Cardiac septum (tissue), 1 donor: ENCODE results near the gene PCDHB5. TPM values are rescaled to one million over a fixed set of nuclear protein-coding genes. Genes with fewer than 3 reads are reported as not detected.
"Not testable (repeated sequence)": the region's sequence is repeated elsewhere in the genome, so short reads cannot be mapped to it uniquely, and the experiment has no call there.

ENCODE experiments used
- DNase-seq: peaks from one replicate; pipeline ENCODE4 v3.0.0-alpha.2; 2020; ENCODE audit warnings: low spot score
- intact Hi-C: fragments of 100-400 bp; cut with DNase I; formaldehyde crosslinking; loops from one replicate; pipeline ENCODE4 v1.14.0; 2022
- total RNA-seq: library from RNA; stranded (reverse); fragmentation: NEBNext Ultra II Directional; extraction: Animal tissue kit (Norgen Biotek cat#: 25700); gene quantifications from one replicate; pipeline ENCODE4 v1.2.1, GENCODE V29; 2021
- donor health status: DM: no; HTN: no; CAD: no.

Gene PCDHB5
- total RNA-seq, 1 donor from 2014 or later, result 3.2 TPM

DNA sequence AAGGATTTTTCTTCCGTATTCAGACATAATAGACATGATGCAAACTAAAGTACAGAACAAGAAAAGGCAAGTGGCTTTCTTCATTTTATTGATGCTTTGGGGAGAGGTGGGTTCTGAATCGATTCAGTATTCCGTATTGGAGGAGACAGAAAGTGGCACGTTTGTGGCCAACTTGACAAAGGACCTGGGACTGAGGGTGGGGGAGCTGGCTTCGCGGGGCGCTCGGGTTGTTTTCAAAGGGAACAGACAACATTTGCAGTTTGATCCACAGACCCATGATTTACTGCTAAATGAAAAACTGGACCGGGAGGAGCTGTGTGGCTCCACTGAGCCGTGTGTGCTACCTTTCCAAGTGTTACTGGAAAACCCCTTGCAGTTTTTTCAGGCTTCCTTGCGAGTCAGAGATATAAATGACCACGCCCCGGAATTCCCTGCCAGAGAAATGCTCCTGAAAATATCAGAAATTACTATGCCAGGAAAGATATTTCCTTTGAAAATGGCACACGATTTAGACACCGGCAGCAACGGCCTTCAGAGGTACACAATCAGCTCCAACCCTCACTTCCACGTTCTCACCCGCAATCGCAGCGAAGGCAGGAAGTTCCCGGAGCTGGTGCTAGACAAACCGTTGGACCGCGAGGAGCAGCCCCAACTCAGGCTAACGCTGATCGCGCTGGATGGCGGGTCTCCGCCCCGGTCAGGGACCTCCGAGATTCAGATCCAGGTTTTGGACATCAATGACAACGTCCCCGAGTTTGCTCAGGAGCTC lies 15.4 kb downstream of the PCDHB5 start:
- no peak for DNase-seq
- intact Hi-C loops, result no loop called here

DNA sequence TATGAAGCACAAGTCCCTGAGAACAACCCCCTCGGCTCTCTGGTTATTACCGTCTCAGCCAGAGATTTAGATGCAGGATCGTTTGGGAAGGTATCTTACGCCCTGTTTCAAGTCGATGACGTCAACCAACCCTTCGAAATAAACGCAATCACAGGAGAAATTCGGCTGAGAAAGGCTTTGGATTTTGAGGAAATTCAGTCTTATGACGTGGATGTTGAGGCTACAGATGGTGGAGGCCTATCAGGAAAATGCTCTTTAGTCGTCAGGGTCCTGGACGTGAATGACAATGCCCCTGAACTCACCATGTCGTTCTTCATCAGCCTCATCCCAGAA lies 16.0 kb downstream of the PCDHB5 start:
- intact Hi-C loops, result no loop called here
- no peak for DNase-seq

DNA sequence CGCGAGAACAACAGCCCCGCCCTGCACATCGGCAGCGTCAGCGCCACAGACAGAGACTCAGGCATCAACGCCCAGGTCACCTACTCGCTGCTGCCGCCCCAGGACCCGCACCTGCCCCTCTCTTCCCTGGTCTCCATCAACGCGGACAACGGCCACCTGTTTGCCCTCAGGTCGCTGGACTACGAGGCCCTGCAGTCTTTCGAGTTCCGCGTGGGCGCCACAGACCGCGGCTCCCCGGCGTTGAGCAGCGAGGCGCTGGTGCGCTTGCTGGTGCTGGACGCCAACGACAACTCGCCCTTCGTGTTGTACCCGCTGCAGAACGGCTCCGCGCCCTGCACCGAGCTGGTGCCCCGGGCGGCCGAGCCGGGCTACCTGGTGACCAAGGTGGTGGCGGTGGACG lies 16.6 kb downstream of the PCDHB5 start:
- DNase-seq, intact Hi-C loops: not testable (repeated sequence)

DNA sequence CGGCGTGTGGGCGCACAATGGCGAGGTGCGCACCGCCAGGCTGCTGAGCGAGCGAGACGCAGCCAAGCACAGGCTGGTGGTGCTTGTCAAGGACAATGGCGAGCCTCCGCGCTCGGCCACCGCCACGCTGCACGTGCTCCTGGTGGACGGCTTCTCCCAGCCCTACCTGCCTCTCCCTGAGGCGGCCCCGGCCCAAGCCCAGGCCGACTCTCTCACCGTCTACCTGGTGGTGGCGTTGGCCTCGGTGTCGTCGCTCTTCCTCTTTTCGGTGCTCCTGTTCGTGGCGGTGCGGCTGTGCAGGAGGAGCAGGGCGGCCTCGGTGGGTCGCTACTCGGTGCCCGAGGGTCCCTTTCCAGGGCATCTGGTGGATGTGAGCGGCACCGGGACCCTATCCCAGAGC lies 17.1 kb downstream of the PCDHB5 start:
- DNase-seq, intact Hi-C loops: not testable (repeated sequence)

- DNase-seq, result no peak
- intact Hi-C loops, result no loop called here
These were observed 20.8 kb downstream of the PCDHB5 start for GRCh38 chr5:141155540-141156374.

GRCh38 chr5:141157356-141157755 lies 22.4 kb downstream of the PCDHB5 start:
- intact Hi-C loops, DNase-seq: not testable (repeated sequence)

- DNase-seq, intact Hi-C loops: not testable (repeated sequence)
These were observed 22.9 kb downstream of the PCDHB5 start for GRCh38 chr5:141157901-141158300.

- no peak for DNase-seq
- intact Hi-C loops, result no loop called here
These were observed 37.6 kb downstream of the PCDHB5 start, which contains the start of gene PCDHB7 for GRCh38 chr5:141172381-141173204. Gene PCDHB7, plus strand, starts transcription at chr5:141172644. Its CDS starts 192 bp downstream, at chr5:141172836.

GRCh38 chr5:141174291-141175104 lies 39.5 kb downstream of the PCDHB5 start:
- DNase-seq, result not testable (repeated sequence)

GRCh38 chr5:141175933-141176332 lies 40.9 kb downstream of the PCDHB5 start:
- intact Hi-C loops, result no loop called here
- DNase-seq, result no peak

More at GRCh38 chr5:141174291-141175104, 39.5 kb downstream of the PCDHB5 start:
- intact Hi-C loops, result not testable (repeated sequence)

DNA sequence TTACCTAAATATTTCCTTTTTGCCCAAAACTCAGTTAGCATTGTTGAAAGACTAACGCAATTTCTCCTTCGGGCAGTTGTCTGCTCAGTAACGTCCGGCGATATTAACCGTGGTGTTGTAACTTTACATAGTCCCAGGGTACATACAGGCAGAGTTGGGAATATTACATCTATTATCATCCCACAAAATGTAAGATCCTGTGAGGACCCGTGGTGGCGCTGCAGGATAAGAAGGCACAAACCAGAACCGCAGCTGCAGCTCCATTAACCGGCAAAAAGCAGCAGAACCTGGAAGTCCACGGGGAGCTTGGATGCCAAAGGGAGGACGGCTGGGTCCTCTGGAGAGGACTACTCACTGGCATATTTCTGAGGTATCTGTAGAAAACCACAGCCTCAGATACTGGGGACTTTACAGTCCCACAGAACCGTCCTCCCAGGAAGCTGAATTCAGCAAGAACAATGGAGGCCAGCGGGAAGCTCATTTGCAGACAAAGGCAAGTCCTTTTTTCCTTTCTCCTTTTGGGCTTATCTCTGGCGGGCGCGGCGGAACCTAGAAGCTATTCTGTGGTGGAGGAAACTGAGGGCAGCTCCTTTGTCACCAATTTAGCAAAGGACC lies 42.7 kb downstream of the PCDHB5 start, which contains the start of gene PCDHB8:
PCDHB8 (plus strand) TSS at position 214 of the 615 bp plus-strand sequence; CDS start at position 459, 245 bp downstream.
- DNase-seq, intact Hi-C loops: not testable (repeated sequence)

DNA sequence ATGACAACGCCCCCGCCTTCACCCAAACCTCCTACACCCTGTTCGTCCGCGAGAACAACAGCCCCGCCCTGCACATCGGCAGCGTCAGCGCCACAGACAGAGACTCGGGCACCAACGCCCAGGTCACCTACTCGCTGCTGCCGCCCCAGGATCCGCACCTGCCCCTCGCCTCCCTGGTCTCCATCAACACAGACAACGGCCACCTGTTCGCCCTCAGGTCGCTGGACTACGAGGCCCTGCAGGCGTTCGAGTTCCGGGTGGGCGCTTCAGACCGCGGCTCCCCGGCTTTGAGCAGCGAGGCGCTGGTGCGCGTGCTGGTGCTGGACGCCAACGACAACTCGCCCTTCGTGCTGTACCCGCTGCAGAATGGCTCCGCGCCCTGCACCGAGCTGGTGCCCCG lies 44.4 kb downstream of the PCDHB5 start:
- intact Hi-C loops, DNase-seq: not testable (repeated sequence)

DNA sequence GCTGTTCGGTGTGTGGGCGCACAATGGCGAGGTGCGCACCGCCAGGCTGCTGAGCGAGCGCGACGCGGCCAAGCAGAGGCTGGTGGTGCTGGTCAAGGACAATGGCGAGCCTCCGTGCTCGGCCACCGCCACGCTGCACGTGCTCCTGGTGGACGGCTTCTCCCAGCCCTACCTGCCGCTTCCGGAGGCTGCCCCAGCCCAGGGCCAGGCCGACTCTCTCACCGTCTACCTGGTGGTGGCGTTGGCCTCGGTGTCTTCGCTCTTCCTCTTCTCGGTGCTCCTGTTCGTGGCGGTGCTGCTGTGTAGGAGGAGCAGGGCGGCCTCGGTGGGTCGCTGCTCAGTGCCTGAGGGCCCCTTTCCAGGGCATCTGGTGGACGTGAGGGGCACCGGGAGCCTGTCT lies 44.9 kb downstream of the PCDHB5 start:
- DNase-seq, intact Hi-C loops: not testable (repeated sequence)

DNA sequence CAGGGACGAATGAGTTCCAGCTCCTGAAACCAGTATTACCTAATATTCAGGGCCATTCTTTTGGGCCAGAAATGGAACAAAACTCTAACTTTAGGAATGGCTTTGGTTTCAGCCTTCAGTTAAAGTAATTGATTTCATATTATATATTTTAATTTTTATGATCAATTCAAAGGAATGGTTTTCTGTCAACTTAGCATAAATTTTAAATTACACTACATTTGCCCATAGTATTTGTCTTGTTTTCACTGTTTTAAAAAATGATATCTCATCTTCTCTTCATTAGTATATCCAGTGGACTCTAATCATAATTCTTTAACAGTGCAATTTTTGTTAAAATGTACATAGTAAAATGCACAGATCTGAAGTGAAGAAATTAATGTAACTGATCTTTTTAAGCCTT lies 45.3 kb downstream of the PCDHB5 start:
- intact Hi-C loops, result no loop called here
- DNase-seq, result no peak

DNA sequence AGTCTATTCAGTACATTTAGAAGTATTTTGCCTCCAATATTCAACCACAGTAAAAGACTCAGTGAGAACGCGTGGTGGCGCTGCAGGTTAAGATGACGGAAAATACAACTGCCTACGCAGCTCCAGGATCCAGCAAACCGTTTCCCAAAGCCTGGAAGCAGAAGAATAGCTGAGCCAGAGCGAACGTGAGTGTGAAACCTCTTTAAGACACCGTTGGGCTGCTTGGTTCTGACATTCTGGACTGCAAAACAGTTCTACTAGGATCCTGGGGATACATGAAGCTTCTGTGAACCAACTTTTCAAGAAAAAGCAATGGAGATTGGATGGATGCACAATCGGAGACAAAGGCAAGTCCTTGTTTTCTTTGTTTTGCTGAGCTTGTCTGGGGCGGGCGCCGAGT lies 47.2 kb downstream of the PCDHB5 start, which contains the start of gene PCDHB16:
PCDHB16 (plus strand) TSS at position 140 of the 400 bp plus-strand sequence; CDS start at position 313, 173 bp downstream.
- no peak for DNase-seq
- intact Hi-C loops, result no loop called here

DNA sequence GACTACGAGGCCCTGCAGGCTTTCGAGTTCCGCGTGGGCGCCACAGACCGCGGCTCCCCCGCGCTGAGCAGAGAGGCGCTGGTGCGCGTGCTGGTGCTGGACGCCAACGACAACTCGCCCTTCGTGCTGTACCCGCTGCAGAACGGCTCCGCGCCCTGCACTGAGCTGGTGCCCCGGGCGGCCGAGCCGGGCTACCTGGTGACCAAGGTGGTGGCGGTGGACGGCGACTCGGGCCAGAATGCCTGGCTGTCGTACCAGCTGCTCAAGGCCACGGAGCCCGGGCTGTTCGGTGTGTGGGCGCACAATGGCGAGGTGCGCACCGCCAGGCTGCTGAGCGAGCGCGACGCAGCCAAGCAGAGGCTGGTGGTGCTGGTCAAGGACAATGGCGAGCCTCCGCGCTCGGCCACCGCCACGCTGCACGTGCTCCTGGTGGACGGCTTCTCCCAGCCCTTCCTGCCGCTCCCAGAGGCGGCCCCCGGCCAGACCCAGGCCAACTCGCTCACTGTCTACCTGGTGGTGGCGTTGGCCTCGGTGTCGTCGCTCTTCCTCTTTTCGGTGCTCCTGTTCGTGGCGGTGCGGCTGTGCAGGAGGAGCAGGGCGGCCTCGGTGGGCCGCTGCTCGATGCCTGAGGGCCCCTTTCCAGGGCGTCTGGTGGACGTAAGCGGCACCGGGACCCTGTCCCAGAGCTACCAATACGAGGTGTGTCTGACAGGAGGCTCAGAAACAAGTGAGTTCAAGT lies 49.3 kb downstream of the PCDHB5 start:
- intact Hi-C loops, DNase-seq: not testable (repeated sequence)

DNA sequence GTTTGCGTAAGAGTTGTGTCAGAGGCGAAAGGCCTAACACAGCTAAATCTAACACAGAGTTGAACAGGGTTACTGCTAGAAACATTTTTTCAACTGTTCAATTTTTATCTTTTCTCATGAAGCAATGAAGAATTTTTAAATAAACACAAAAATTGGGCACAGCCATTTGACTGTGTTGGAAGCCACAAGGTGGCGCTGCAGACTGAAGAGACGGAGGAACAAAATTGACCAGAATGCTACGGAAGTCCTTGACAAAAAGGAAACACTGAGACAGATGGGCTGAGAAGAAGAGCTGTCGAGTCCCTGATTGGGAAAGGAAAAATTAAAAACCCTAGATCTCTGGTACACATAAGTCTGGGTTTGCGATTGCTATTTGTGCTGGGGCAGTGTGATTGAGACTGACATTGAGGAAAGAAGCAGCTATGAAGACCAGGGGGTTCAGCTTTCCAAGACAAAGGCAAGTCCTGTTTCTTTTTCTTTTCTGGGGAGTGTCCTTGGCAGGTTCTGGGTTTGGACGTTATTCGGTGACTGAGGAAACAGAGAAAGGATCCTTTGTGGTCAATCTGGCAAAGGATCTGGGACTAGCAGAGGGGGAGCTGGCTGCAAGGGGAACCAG lies 52.0 kb downstream of the PCDHB5 start, which contains the start of gene PCDHB9:
PCDHB9 (plus strand) TSS at position 265 of the 616 bp plus-strand sequence; CDS start at position 423, 158 bp downstream.
- intact Hi-C loops, result no loop called here
- DNase-seq, result no peak
